HFFc6 (cell line): ENCODE data around the gene CDH13. TPM values are rescaled to one million over a fixed set of nuclear protein-coding genes. Genes with fewer than 3 reads are reported as not detected.
A peak's percentile ranks its signal among the peaks of the same experiment; 100 is the strongest.

ENCODE experiments used
- DNase-seq: peaks from one replicate; pipeline ENCODE4 v3.0.0-alpha.2; 2018
- H3K27ac Mint-ChIP-seq: 2 replicates; pipeline ENCODE4 v1.8.0; 2020; ENCODE audit warnings: mild to moderate bottlenecking, mixed read lengths
- H3K27me3 Mint-ChIP-seq: 2 replicates; pipeline ENCODE4 v1.8.0; 2021; ENCODE audit warnings: mild to moderate bottlenecking, moderate library complexity, mixed read lengths; ENCODE audit not compliant: insufficient read depth
- H3K36me3 Mint-ChIP-seq: 2 replicates; pipeline ENCODE4 v1.8.0; 2021; ENCODE audit warnings: low read depth, mixed read lengths
- H3K4me1 Mint-ChIP-seq: 2 replicates; pipeline ENCODE4 v1.8.0; 2020; ENCODE audit warnings: low read depth, mixed read lengths
- H3K4me3 Mint-ChIP-seq: 2 replicates; pipeline ENCODE4 v1.8.0; 2020; ENCODE audit warnings: mild to moderate bottlenecking, moderate library complexity, mixed read lengths
- H3K9me3 Mint-ChIP-seq: 2 replicates; pipeline ENCODE4 v1.8.0; 2020; ENCODE audit warnings: mild to moderate bottlenecking, mixed read lengths
- CTCF ChIP-seq: fragments of 200-600 bp; sonication (generic); IDR thresholded peaks from 2 replicates; pipeline ENCODE4 v1.5.0; 2021; ENCODE audit warnings: antibody characterized with exemption, mild to moderate bottlenecking
- total RNA-seq, 6 experiments: library from RNA; stranded (reverse); fragmentation: NEBNext Ultra II Directional; extraction: Animal tissue kit (Norgen Biotek cat#: 25700); gene quantifications; 2 replicates in 1 of 6; 3 replicates in 5 of 6; pipeline ENCODE4 v1.2.3, GENCODE V29; 2021

Gene CDH13
- total RNA-seq, 6 experiments from 2014 or later: 3.6 to 14.7 (median 4.7) TPM

DNA sequence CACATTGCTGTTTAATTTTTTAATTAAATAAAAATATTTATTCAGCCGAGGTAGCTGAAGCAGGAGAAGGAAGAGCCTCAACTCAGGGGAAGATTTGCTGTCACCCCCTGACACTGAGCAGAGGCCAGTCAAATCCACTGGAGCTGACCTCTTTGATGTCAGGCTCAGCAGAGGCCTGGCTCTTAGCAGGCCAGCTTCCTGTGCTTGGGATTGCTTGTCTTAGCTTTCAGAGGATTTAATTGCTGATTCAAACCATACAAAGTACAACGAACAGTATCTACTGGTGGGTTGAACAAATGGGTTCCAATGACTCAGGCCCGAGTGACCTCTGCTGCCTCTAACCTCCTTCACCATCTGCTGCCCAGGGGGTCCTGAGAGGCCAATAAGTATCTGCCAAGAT lies 764.0 kb downstream of the CDH13 start:
- Mint-ChIP-seq H3K9me3 (peaks cover 27% of the 10 kb centered on the region), H3K27me3 (no peaks in the 10 kb centered on the region; the same call in 1 of the 2 replicates), H3K4me1 (no peaks in the 10 kb centered on the region; the same call in 1 of the 2 replicates), H3K4me3 (no peak overlapping the region), H3K36me3 (no peaks in the 10 kb centered on the region; the same call in 1 of the 2 replicates), H3K27ac (no peak overlapping the region)
- TF ChIP-seq CTCF: no peak
- no peak for DNase-seq

DNA sequence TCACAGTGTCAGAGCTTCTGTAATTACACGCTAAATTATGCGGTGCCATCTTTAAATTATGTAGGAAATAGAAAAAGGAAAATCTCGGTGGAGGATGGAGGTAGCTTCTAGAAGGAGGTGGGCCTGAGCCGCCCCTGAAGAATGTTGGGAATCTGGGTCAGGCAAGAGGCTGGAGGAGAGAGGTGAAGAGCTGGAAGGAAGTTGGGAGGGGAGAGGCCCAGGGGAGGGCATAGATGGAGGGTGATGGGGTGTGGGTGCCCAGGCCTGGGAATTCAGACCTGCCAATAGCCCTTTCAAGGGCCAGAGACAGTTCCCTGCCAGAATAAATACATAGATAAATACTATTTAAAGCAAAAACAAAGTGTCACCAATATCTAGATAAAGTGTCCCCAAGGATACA lies 766.0 kb downstream of the CDH13 start:
- peaks cover 37% of the 10 kb centered on the region for H3K9me3 Mint-ChIP-seq
- H3K4me1 Mint-ChIP-seq: no peaks in the 10 kb centered on the region; the same call in 1 of the 2 replicates
- H3K4me3 Mint-ChIP-seq: no peak overlapping the region
- no peak for TF ChIP-seq CTCF
- no peaks in the 10 kb centered on the region; the same call in 1 of the 2 replicates for H3K27me3 Mint-ChIP-seq
- no peak for DNase-seq
- H3K36me3 Mint-ChIP-seq: no peaks in the 10 kb centered on the region; the same call in 1 of the 2 replicates
- H3K27ac Mint-ChIP-seq: no peak overlapping the region

DNA sequence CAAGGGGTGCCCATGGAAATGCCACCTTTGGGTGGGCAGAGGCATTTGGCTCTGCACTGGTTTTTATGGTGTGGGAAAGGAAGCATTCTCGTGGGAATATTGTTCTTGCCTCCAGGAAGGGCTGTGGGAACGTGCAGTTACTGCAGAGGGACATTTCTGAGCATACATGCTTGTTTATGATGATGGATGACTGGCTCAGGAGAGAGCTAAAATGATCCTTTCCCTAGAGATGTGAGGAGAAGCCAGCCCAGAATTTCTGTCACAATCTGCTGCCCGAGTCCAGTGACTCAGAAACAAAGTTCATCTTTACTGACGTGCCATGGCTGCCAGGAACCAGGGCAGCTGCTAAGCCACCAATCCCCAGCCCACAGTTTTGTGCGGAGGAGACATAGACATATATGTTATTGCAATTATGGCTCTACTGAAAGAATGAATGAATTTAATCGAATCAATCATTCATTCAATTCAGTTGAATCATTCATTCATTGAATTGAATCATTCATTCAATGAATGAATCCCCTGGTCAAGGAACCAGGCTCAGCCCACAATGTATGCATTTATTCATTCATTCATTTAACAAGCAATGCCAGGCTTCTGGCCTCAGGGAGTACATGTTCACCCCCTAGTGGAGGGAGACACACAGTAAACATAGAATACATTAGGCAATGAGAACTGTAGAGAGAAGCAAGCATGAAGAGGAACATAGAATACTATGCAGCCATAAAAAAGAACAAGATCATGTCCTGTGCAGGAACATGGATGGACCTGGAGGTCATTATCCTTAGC lies 766.6 kb downstream of the CDH13 start:
- H3K4me3 Mint-ChIP-seq: no peak overlapping the region
- no peaks in the 10 kb centered on the region; the same call in 1 of the 2 replicates for H3K27me3 Mint-ChIP-seq
- H3K27ac Mint-ChIP-seq: no peak overlapping the region
- peaks cover 37% of the 10 kb centered on the region for H3K9me3 Mint-ChIP-seq
- no peaks in the 10 kb centered on the region; the same call in 1 of the 2 replicates for H3K36me3 Mint-ChIP-seq
- peak; percentile 46; the same call in 1 of the 2 replicates for TF ChIP-seq CTCF
- H3K4me1 Mint-ChIP-seq: no peaks in the 10 kb centered on the region; the same call in 1 of the 2 replicates
- DNase-seq: no peak

DNA sequence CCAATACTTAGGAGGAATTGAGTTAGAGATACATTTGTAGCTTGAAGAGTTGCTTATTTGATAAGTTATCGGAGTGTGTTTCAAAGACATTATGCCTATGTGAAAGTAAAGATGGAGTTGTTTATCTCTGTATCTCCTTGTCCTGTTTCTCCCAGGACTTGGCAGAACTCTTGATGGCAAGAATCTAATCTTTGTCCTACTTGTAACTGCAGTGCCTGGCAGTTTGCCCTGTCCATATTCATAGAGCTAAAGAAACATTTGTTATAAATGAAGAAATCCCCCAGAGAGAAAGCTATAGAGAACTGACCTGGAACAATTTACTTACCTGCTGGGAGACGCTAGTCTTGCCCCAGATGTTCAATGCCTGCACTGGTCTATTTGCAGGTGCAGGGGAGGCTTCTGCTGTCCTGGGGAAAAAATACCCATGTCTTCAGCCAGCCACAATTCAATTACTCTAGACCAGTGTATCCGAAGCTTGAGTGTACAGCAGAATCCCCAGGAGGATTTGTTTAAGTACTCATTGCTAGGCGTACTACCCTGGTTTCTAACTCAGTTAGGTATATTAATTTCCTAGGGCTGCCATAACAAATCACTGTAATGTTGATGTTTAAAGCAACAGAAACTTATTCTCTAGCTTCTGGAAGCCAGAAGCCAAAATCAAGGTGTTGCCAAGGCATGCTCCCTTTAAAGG lies 771.0 kb downstream of the CDH13 start:
- no peak overlapping the region for H3K27ac Mint-ChIP-seq
- H3K4me1 Mint-ChIP-seq: no peaks in the 10 kb centered on the region; the same call in 1 of the 2 replicates
- peaks cover 42% of the 10 kb centered on the region for H3K9me3 Mint-ChIP-seq
- H3K27me3 Mint-ChIP-seq: no peaks in the 10 kb centered on the region
- DNase-seq: no peak
- H3K36me3 Mint-ChIP-seq: no peaks in the 10 kb centered on the region; the same call in 1 of the 2 replicates
- no peak overlapping the region for H3K4me3 Mint-ChIP-seq
- TF ChIP-seq CTCF: no peak

DNA sequence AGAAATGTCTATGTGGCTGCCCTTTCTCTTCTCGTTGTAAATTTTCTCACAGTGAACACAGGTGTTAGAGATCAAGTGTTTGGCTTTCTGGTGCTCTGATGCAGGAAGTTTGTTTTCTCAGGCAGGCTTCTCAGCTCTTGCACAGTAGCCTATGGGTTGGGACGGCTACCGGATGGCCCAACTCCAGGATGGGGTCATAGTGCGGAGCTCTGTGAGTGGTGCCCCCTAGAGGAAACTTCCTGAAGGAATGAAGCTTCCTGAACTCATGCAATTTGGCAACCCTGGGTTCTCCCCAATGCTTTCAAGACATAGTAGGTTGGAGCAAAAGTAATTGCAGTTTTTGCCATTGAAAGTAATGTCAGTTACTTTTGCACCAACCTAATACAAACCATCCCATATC lies 773.5 kb downstream of the CDH13 start:
- H3K4me1 Mint-ChIP-seq: peaks cover 11% of the 10 kb centered on the region; the same call in 1 of the 2 replicates
- no peak overlapping the region for H3K27ac Mint-ChIP-seq
- peaks cover 1% of the 10 kb centered on the region; the same call in 1 of the 2 replicates for H3K27me3 Mint-ChIP-seq
- no peaks in the 10 kb centered on the region for H3K36me3 Mint-ChIP-seq
- H3K9me3 Mint-ChIP-seq: peaks cover 29% of the 10 kb centered on the region
- DNase-seq: no peak
- TF ChIP-seq CTCF: no peak
- no peak overlapping the region for H3K4me3 Mint-ChIP-seq
